Measurements from ENCODE around the gene PSMB11. TPM values are rescaled to one million over a fixed set of nuclear protein-coding genes. Genes with fewer than 3 reads are reported as not detected.

Gene PSMB11
- total RNA-seq, 4 donors from 2014 or later = not detected

DNA sequence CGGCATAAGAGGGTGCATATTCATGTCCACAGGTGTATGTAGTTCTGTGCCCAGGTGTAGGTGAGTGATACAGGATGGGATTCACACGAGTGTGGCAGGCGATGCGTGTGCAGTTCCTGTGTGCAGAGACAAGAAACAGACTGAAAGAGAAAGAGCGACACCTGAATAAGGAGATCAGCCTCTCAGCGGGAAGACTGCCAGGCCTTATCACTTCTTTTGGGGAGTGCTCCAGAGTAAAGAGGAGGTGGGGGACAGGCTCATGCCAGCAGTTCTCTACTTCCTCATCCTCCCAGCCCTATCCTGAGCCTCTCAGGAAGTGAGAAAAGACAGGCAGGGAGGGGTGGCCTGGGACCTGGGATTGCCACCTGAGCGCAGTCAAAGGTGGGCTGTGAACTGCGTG, 2.8 kb downstream of the PSMB11 start:
- Histone ChIP-seq H3K4me3 (no peak overlapping the region), H3K27me3 (peaks cover 0 to 3% (median 0%) of the 10 kb centered on the region in 4 donors), H3K9me3 (no peaks in the 10 kb centered on the region), H3K27ac (peak overlapping the region in 2 of 4 donors; percentile 30 to 39), H3K36me3 (no peaks in the 10 kb centered on the region), H3K4me1 (peaks cover 0 to 9% (median 0%) of the 10 kb centered on the region in 3 donors)
- intact Hi-C loops (cut with DNase I) = no loop called here
- no peak for DNase-seq
- TF ChIP-seq, protein P1, sequence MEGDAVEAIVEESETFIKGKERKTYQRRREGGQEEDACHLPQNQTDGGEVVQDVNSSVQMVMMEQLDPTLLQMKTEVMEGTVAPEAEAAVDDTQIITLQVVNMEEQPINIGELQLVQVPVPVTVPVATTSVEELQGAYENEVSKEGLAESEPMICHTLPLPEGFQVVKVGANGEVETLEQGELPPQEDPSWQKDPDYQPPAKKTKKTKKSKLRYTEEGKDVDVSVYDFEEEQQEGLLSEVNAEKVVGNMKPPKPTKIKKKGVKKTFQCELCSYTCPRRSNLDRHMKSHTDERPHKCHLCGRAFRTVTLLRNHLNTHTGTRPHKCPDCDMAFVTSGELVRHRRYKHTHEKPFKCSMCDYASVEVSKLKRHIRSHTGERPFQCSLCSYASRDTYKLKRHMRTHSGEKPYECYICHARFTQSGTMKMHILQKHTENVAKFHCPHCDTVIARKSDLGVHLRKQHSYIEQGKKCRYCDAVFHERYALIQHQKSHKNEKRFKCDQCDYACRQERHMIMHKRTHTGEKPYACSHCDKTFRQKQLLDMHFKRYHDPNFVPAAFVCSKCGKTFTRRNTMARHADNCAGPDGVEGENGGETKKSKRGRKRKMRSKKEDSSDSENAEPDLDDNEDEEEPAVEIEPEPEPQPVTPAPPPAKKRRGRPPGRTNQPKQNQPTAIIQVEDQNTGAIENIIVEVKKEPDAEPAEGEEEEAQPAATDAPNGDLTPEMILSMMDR (IDR thresholded peaks at IDR 0.05) = no peak
- TF ChIP-seq POLR2A (IDR thresholded peaks at IDR 0.05) = no peak
- WGBS, 2 donors = 75 to 79% methylated on average over 6 to 8 of the region's 8 CpGs

DNA sequence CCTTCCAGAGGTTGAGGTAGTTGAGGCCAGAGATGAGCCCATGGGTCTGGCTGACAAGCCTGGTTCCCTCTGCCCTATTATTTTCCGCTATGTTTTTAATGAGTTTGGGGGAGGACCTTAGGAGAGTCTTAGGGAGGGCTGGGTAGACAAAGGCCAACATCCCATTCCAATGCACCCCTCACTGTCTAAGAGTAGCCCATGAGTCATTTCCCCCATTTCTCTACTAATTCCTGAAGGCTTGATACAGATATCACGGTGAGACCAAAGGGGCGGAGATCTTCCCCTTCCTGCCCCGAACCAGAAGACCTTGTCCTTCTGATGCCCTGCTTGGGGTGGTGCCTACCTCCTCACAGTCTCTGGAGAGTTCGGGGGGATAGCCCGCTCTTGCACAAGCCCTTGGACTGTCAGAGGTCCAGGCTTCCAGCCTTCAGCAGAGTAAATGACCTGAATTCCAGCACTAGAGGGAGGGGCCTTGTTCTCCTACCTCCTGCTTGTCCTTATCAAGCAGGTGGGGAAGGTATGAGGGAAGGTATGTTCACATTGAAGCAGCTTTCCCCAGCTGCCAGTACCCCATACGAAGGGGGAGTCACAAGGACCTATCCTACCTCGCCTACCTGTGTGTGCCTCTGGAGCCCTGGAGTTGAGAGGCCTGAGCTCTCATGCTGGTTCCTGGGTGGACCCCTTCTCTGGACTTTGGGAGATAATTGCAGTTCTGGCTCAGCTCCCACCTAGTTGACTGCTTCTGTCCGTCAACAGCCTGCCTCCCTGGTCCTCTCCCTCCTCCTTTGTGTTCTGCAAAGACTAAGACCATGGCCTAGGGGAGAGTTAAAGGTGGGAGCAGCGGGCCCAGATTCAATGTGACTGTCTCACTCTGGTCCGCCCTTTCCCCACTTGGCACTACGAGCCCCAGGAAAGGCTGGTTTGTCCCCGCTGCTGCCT, 3.7 kb downstream of the PSMB11 start:
- Histone ChIP-seq H3K4me3 (no peak overlapping the region), H3K27ac (peak overlapping the region in 2 of 4 donors; percentile 39 to 52), H3K9me3 (no peaks in the 10 kb centered on the region), H3K36me3 (no peaks in the 10 kb centered on the region), H3K27me3 (peaks cover 0 to 3% (median 0%) of the 10 kb centered on the region in 4 donors), H3K4me1 (peaks cover 0 to 9% (median 0%) of the 10 kb centered on the region in 3 donors)
- WGBS, 2 donors = 76 to 80% methylated on average over 7 to 11 of the region's 13 CpGs
- intact Hi-C loops (cut with DNase I) = no loop called here
- DNase-seq = no peak
- TF ChIP-seq POLR2A (IDR thresholded peaks at IDR 0.05) = no peak
- TF ChIP-seq, protein P1 (IDR thresholded peaks at IDR 0.05) = no peak

DNA sequence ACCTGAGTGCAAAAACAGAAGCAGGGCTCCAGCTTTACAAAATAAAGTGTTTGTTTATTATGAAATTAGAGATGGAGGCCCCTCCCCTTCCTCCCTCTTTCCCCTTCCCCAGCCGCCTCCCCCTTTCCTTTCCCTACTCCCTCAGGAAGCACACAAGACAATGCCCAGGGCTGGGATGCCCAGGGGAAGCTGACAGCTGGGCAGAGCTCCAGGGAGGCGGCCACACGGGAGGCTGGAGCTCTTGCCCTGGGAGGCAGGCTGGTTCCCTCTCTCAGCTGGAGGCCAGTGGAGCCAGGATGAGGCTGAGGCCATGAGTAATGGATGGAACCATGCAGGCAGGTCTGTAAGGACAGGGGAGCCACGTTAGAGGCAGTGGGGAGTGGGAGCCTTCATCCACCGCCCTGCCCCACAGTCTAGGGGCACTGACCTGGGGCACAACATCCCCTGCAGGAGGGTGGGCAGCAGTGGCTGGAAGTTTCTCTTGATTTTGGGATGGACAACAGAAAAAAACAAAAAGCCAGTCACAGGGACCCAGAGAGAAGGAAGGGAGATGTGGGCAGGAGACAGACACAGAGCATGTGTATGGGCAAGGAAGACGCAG, 5.1 kb downstream of the PSMB11 start:
- Histone ChIP-seq H3K9me3 (no peaks in the 10 kb centered on the region), H3K4me1 (peaks cover 0 to 9% (median 0%) of the 10 kb centered on the region in 3 donors), H3K4me3 (no peak overlapping the region), H3K27ac (peak overlapping the region in 1 of 4 donors; percentile 26), H3K27me3 (peaks cover 0 to 3% (median 0%) of the 10 kb centered on the region in 4 donors), H3K36me3 (no peaks in the 10 kb centered on the region)
- intact Hi-C loops (cut with DNase I) = no loop called here
- no peak for DNase-seq
- WGBS, 2 donors = 75 to 89% methylated on average over 1 to 4 of the region's 6 CpGs
- TF ChIP-seq POLR2A (IDR thresholded peaks at IDR 0.05) = no peak
- TF ChIP-seq, protein P1 (IDR thresholded peaks at IDR 0.05) = no peak

DNA sequence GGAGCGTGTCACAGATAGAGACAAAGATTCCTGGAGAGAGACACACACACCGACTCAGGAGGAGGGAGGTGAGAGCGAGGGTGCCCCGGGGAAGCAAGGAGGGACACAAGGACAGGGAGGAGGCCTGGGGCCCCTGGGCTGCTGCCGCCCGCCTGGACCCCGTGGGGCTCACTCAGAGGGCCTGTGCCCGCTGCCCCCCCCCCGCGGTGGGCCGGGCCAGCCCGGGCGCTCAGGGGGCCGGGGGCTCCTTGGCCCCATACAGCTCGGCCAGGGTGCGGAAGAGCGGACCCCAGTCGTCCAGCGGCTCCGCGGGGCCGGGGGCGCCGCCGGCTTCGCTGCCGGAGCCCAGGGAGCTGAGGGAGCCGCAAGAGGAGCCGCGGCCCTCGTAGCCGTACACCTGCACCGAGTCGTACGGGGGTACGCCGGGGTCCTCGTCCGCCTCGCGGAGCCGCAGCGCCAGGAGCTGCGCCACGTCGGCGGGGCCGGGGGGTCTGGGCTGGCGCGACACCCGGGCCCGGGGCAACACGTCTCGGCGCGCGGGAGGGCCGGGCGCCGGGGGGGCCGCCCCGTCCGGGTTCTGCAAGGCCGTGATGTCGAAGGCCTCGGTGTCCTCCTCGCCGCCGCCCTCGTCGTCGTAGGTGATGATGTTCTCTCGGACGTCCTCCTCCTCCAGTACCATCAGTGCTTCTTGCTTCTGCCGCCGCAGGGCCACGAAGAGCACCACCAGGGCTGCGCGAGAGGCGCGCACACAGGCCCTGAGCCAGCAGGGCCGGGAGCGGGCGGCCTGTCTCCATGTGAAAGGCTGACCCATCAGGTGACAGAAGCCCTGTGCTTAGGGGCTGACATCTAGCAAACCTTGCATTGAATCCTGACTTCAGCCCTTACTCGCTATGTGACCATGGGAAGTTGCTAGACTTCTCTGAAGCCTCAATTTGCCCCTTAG, 6.0 kb downstream of the PSMB11 start:
- DNase-seq = no peak
- intact Hi-C loops (cut with DNase I) = no loop called here
- no peak for TF ChIP-seq POLR2A (IDR thresholded peaks at IDR 0.05)
- TF ChIP-seq, protein P1 (IDR thresholded peaks at IDR 0.05) = no peak
- Histone ChIP-seq H3K4me1 (peaks cover 0 to 9% (median 0%) of the 10 kb centered on the region in 3 donors), H3K9me3 (no peaks in the 10 kb centered on the region), H3K27ac (no peak overlapping the region), H3K36me3 (no peaks in the 10 kb centered on the region), H3K27me3 (peaks cover 0 to 3% (median 0%) of the 10 kb centered on the region in 4 donors), H3K4me3 (no peak overlapping the region)
- 75 to 79% methylated on average over 5 to 32 of the region's 85 CpGs for WGBS, 2 donors
